Sigmoid colon (tissue), 7 donors: ENCODE results near the gene GPR17. TPM values are rescaled to one million over a fixed set of nuclear protein-coding genes. Genes with fewer than 3 reads are reported as not detected.

ENCODE experiments used
- DNase-seq: peaks from one replicate; pipeline ENCODE4 v3.0.0-alpha.2; 2019
- H3K27ac ChIP-seq, 4 donors: fragments of 200-600 bp; sonication (generic); one replicate each; pipeline ENCODE4 v1.5.1; 2016 to 2019; ENCODE audit warnings: mild to moderate bottlenecking in 1 of 4
- H3K27me3 ChIP-seq, 3 donors: fragments of 200-600 bp; sonication (generic); one replicate each; pipeline ENCODE4 v1.5.1; 2019; ENCODE audit warnings: mild to moderate bottlenecking in 1 of 3
- H3K36me3 ChIP-seq, 4 donors: fragments of 200-600 bp; sonication (generic); one replicate each; pipeline ENCODE4 v1.5.1; 2016 to 2019
- H3K4me1 ChIP-seq, 4 donors: fragments of 200-600 bp; sonication (generic); one replicate each; pipeline ENCODE4 v1.5.1; 2017 to 2019
- H3K4me3 ChIP-seq, 4 donors: fragments of 200-600 bp; sonication (generic); one replicate each; pipeline ENCODE4 v1.5.1; 2017 to 2019; ENCODE audit warnings: mild to moderate bottlenecking in 2 of 4, moderate library complexity in 1 of 4
- H3K9me3 ChIP-seq, 4 donors: fragments of 200-600 bp in 3 of 4; sonication (generic) in 3 of 4; one replicate each; pipeline versions ENCODE4 v1.5.1 to v1.6.1; 2013 to 2019
- CTCF ChIP-seq, 4 experiments: fragments of 450-650 bp in 3 of 4; fragments of 200-600 bp in 1 of 4; IDR thresholded peaks; one replicate each; pipeline ENCODE4 v1.5.1; 2016 to 2019; ENCODE audit warnings: antibody characterized with exemption in 4 of 4, mild to moderate bottlenecking in 3 of 4, moderate library complexity in 2 of 4
- EP300 ChIP-seq, 4 donors: sonication (generic); formaldehyde crosslinking; IDR thresholded peaks; one replicate each; pipeline ENCODE4 v1.6.1; 2017; ENCODE audit warnings: antibody characterized with exemption in 4 of 4
- POLR2A ChIP-seq, 2 donors: fragments of 450-650 bp; IDR thresholded peaks; one replicate each; pipeline ENCODE4 v1.6.1; 2016; ENCODE audit warnings: antibody characterized with exemption in 2 of 2, mild to moderate bottlenecking in 2 of 2, moderate library complexity in 2 of 2
- POLR2AphosphoS5 ChIP-seq, 4 donors: sonication (generic); formaldehyde crosslinking; IDR thresholded peaks; one replicate each; pipeline ENCODE4 v1.6.1; 2017; ENCODE audit warnings: antibody characterized with exemption in 4 of 4
- WGBS, 2 donors: extraction: QIAGEN DNeasy Blood & Tissue Kit; methylation state at CpG; one replicate each; pipeline ENCODE4 v1.1.7; 2013; 5-methylcytosine and 5-hydroxymethylcytosine counted together
- intact Hi-C: fragments of 100-400 bp; cut with DNase I; formaldehyde crosslinking; loops from one replicate; pipeline ENCODE4 v1.15.1; 2023
- polyA plus RNA-seq, 3 donors: library from polyadenylated mRNA; stranded (reverse); fragments of 200-250 nt; gene quantifications; one replicate each; pipeline ENCODE4 v1.2.3, GENCODE V29; 2013
- total RNA-seq, 4 donors: library from RNA; depleted of rRNA; stranded (reverse); fragments of >200 nt; gene quantifications; one replicate each; pipeline ENCODE4 v1.1.0, GENCODE V29; 2016
- donor health status: healthy with polysubstance abuse.
- donor health status: Bipolar disorder and iron deficiency.
- donor health status: healthy.

GPR17 gene
- total and polyA plus RNA-seq, 7 donors: 0.36 to 1.4 (median 0.60) TPM; not detected in 2

- Histone ChIP-seq H3K27me3 (no peaks in the 10 kb centered on the region), H3K36me3 (no peaks in the 10 kb centered on the region), H3K27ac (peak within 1 kb of the TSS; percentile 96 to 97 (median 97)), H3K4me3 (peak within 1 kb of the TSS; percentile 77 to 90 (median 84)), H3K9me3 (no peaks in the 10 kb centered on the region), H3K4me1 (peaks cover 0 to 72% (median 54%) of the 10 kb centered on the region in 4 donors)
- intact Hi-C loops: loop anchor here (2.0 kb wide), 1 partner anchor 23 kb away; no protein-coding TSS in a partner anchor
- 5 to 7% methylated on average over 56 of the region's 56 CpGs for WGBS, 2 donors
- peak; percentile 87 for DNase-seq
- TF ChIP-seq CTCF (IDR thresholded peaks at IDR 0.05): no peak
- TF ChIP-seq EP300 (IDR thresholded peaks at IDR 0.05): peak in 1 of 4 donors; percentile 6
- TF ChIP-seq POLR2AphosphoS5 (IDR thresholded peaks at IDR 0.05): peak; percentile 29 to 75 (median 42)
These were observed 29.6 kb downstream of the GPR17 start, which contains the start of gene LIMS2 for GRCh38 chr2:127675331-127676261. Gene LIMS2, minus strand, starts transcription at chr2:127675530. Its CDS starts 506 bp downstream, at chr2:127675024.

GRCh38 chr2:127676906-127677305, 31.0 kb downstream of the GPR17 start:
- Histone ChIP-seq H3K36me3 (no peaks in the 10 kb centered on the region), H3K9me3 (no peaks in the 10 kb centered on the region), H3K27ac (peak overlapping the region; percentile 96 to 97 (median 97)), H3K4me1 (peaks cover 0 to 73% (median 55%) of the 10 kb centered on the region in 4 donors), H3K27me3 (no peaks in the 10 kb centered on the region), H3K4me3 (no peak overlapping the region)
- no peak for TF ChIP-seq POLR2A (IDR thresholded peaks at IDR 0.05)
- peak in 1 of 4 donors; percentile 49 for TF ChIP-seq EP300 (IDR thresholded peaks at IDR 0.05)
- TF ChIP-seq POLR2AphosphoS5 (IDR thresholded peaks at IDR 0.05): peak in 3 of 4 donors; percentile 20 to 61 (median 44)
- DNase-seq: peak; percentile 89
- WGBS, 2 donors: 82 to 86% methylated on average over 2 of the region's 2 CpGs
- intact Hi-C loops: no loop called here

- 34 to 71% methylated on average over 10 of the region's 10 CpGs for WGBS, 2 donors
- no peak for TF ChIP-seq EP300 (IDR thresholded peaks at IDR 0.05)
- no peak for TF ChIP-seq POLR2AphosphoS5 (IDR thresholded peaks at IDR 0.05)
- TF ChIP-seq CTCF (IDR thresholded peaks at IDR 0.05): no peak
- no peak for TF ChIP-seq POLR2A (IDR thresholded peaks at IDR 0.05)
- peak; percentile 58 for DNase-seq
These were observed 32.6 kb downstream of the GPR17 start for GRCh38 chr2:127678531-127678930.

GRCh38 chr2:127678991-127679390, 33.0 kb downstream of the GPR17 start:
- no peaks in the 10 kb centered on the region for H3K9me3 ChIP-seq
- no peaks in the 10 kb centered on the region for H3K36me3 ChIP-seq
- H3K4me1 ChIP-seq: peaks cover 0 to 82% (median 63%) of the 10 kb centered on the region in 4 donors
- no peaks in the 10 kb centered on the region for H3K27me3 ChIP-seq
- no peak for DNase-seq
- intact Hi-C loops: no loop called here
- 85 to 90% methylated on average over 6 of the region's 6 CpGs for WGBS, 2 donors
- no peak overlapping the region for H3K4me3 ChIP-seq
- peak overlapping the region in 2 of 4 donors; percentile 11 to 88 for H3K27ac ChIP-seq
- no peak for TF ChIP-seq EP300 (IDR thresholded peaks at IDR 0.05)
- TF ChIP-seq CTCF (IDR thresholded peaks at IDR 0.05): no peak
- TF ChIP-seq POLR2A (IDR thresholded peaks at IDR 0.05): no peak

More at GRCh38 chr2:127678531-127678930, 32.6 kb downstream of the GPR17 start:
- intact Hi-C loops: no loop called here
- Histone ChIP-seq H3K36me3 (no peaks in the 10 kb centered on the region), H3K27ac (peak overlapping the region in 1 of 4 donors; percentile 11), H3K4me3 (no peak overlapping the region), H3K27me3 (no peaks in the 10 kb centered on the region), H3K4me1 (peaks cover 0 to 77% (median 60%) of the 10 kb centered on the region in 4 donors), H3K9me3 (no peaks in the 10 kb centered on the region)
